Activated CD4-positive, alpha-beta T cell treated with anti-CD3 and anti-CD28 coated beads for 48 hours (primary cell): ENCODE data around the gene ATP10A.

Source experiments
- DNase-seq: peaks from one replicate; pipeline ENCODE4 v3.0.0-alpha.2; 2020

Gene ATP10A

DNA sequence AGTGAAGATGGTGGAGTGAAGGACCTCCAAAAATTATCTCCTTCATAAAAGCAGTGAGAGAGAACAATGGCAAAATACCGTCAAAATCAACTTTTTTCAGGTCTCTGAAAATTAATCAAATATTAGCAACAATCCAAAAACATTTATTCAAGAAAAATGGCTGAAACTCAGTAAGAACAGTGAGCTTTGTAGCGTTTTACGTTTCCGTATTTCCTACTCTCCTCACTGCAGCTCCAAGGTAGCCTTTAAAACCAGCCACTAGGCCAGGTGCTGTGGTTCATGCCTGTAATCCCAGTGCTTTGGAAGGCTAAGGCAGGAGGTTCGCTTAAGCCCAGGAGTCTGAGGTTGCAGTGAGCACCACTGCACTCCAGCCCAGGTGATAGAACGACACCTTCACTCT lies 38.5 kb downstream of the ATP10A start:
- no peak for DNase-seq

DNA sequence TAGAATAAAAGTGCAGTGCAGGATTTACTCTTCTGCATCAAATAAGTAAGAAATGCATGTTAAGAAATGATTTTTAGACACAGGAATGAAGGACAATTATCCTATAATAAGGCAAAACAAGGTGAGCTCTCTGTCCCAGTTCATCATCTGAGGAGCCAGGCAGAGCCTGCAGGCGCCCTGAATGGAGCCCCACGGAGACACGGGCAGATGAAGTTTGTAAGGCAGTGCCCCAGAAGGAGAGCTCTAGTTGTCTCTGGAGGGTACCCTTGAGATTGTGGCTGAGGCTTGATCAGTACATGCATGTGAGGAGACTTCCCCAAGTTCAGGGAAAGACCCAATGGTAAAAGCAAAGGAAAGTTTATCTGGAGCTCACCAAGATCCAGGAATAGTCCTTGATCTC lies 50.3 kb downstream of the ATP10A start:
- DNase-seq, result no peak

DNA sequence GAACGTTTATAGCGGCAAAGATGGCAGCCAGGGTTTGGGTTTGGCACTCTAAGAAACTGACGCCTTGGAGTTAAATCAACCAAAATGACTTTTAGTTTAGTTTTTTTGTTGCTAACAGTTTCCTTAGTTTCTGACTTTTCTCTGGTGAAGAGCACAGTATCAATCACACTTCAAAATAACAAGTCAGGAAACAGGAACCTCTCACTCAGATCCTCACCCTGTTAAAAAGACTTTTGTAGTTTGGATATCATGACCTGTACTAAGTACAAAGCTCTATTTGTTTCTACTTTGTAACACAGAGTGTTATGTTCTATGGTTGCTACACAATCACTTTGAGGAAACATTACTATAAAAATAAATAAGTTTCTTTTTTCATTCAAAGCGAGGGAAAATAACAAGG lies 51.1 kb downstream of the ATP10A start:
- DNase-seq, result no peak

DNA sequence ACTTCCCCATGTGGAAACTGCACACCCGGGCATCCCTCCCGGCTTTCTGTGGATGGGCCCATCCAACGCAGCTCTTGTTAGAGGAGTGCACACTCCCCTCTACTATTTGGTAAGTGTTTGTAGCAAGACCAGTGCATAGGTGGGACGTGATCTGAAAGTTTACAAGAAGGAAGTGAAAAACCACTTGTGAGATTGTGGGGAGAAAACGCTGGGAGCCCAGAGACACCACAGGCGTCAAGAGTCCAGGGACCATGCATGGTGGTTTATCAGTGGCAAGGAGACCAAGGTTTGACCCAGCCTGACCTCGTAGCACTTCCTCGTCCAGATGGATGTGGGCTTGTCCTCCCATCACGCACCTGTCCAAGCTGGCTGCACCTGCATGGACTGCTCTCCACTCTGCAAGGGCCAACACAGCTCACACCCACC lies 51.6 kb downstream of the ATP10A start:
- DNase-seq, result no peak

GRCh38 chr15:25810631-25811091 lies 52.5 kb downstream of the ATP10A start:
- peak; percentile 28 for DNase-seq

DNA sequence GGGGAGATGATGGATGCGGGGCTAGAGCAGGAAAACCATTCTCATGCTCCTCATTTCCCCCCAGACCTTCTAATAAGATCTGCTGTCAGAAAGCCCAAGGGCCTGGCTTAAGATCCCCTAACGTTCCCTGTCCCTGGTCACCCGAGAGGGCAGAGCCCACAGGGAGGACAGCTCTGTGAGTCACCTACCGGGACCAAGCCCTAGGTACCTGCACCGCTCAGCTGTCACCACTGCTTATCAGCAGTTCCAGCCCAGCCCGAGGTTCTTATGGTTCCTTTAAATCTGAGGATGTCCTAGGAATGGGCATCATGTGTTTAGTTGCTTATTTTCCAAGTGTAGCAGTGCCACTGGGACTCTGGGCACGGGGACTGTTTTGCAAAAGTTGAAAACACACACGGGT lies 53.0 kb downstream of the ATP10A start:
- no peak for DNase-seq

- no peak for DNase-seq
Observed at GRCh38 chr15:25807063-25807462, 56.1 kb downstream of the ATP10A start.

DNA sequence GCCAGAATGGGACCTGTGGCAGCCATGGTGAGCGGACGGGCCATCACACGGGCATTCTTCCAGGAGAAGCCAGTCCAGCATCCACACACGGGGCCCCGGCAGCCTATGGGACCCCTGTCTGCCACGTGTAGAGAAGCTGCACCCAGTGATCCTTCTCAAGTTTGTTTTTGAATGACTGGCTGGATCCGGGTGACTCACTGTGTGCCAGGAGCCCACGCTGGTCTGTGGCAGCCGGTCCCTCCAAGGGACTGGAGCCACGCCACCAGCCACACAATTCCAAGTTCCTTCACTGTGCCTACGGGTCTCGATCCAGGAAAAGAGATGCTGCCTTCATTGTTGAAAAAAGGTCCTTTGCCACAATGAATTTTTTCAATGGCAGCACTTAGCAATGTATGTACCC lies 58.1 kb downstream of the ATP10A start:
- no peak for DNase-seq

DNA sequence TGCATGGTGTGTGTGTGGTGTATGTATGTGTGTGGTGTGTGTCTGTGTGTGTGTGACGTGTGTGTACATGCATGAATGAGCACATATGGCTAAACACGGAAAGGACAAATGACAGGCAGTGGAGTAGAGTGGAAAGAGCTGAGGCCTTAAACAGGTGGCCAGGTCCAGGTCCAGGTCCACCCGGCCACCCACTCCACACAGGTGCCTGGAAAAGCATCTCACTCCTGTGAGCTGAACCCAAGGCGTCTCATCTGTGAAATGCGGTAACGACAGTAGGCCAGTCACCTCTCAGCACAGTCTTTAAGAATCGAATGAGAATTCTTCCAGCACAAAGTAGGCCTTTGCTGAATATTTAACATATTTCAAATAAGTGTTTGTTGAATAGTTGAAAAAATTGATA lies 58.7 kb downstream of the ATP10A start:
- DNase-seq, result no peak

DNA sequence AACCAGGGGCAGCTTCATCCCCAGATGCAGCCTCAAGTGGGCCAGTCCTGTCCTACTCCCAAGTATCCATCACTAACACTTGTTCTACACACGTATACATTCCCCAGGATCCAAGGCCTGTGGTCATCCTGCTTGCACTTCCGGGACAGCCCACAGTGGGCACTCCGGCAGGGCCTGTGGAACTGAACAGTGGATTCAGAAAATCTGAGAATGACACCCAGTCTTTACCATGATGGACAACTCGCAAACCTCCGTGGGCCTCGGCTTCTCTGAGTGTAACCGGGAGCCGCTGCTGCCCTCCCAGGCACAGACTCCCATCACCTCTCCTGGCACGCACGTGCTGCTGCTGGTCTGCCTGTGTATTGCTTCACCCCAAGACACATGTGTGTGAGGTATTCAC lies 59.6 kb downstream of the ATP10A start:
- no peak for DNase-seq

GRCh38 chr15:25803036-25803435 lies 60.1 kb downstream of the ATP10A start:
- DNase-seq, result no peak

- DNase-seq, result no peak
Observed at GRCh38 chr15:25802285-25802830, 60.8 kb downstream of the ATP10A start.

GRCh38 chr15:25801586-25802284 lies 61.4 kb downstream of the ATP10A start:
- DNase-seq, result no peak

GRCh38 chr15:25800761-25801515 lies 62.2 kb downstream of the ATP10A start:
- DNase-seq, result no peak

DNA sequence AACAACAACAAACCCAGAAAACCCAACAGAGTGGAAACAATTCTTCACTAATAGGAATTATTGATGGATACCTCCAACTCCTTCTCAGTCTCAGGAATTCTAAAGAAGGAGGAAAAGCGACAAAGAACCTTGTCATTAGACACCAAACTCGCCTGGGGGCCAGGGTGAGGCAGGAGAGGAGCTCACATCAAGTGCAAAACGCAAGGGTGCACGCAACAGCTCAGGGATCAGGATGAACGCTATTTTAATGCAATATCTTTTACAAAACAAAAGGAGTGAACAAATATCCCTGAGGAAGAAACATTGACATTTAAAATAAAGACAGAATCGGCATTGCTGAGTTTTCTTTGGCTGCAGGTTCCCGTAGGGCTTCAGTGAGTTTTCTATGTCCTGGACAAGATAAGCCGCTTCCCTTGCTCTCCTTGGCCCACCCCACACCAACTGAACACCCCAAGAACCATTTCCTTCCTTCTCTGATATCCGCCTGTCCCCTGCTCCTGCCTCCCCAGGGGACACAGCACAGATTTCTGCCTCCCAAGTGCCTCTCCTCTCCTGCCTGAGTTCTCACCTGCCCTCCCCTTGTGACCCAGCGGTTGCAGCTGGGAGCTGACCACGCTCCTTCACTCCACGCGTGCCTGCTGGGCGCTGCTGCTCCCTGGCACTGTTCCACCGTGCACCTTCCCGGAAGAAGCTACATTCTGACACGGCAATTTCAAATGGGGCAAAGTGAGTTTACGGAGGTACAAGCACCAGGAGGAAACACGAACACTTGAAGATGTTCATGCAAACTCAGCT lies 63.0 kb downstream of the ATP10A start:
- no peak for DNase-seq

- no peak for DNase-seq
Observed at GRCh38 chr15:25797936-25798901, 64.9 kb downstream of the ATP10A start.

DNA sequence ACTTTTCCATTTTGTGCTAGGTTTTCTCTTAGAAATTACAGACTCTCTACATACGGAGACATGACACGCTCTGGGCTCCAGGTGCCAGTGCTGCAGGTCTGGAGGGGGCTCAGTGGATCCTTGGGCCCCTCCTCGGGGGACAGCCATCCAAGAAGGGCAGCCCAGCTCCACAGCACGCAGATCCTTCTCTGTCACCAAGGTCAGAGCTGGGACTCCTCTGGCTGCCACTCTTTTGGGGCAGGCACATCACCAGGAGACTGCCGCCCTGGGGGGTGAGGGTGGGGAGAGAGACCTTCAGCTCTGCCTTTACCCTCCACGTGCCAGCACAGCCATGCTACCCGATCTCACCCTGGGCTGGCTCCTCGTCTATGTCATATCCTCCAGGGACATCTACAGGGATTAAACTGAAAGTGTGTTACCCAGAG lies 65.6 kb downstream of the ATP10A start:
- DNase-seq, result no peak

DNA sequence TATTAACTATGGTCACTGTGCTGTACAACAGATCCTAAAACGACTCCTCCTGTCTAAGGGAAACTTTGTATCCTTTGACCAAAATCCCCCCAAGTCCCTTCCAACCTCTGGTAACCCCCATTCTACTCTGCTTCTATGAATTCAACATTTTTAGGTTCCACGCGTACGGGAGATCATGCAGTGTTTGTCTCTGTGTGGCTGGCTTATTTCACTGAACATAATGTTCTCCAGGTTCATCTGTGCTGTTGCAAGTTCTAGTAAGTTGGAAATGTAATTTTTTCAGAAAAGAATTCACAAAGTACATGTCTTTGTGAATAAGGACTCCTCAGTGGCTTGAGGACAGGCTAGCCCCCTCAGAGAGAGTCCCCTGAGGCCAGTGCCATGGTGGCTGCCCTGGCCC lies 66.1 kb downstream of the ATP10A start:
- no peak for DNase-seq

GRCh38 chr15:25796395-25796794 lies 66.7 kb downstream of the ATP10A start:
- DNase-seq, result no peak

DNA sequence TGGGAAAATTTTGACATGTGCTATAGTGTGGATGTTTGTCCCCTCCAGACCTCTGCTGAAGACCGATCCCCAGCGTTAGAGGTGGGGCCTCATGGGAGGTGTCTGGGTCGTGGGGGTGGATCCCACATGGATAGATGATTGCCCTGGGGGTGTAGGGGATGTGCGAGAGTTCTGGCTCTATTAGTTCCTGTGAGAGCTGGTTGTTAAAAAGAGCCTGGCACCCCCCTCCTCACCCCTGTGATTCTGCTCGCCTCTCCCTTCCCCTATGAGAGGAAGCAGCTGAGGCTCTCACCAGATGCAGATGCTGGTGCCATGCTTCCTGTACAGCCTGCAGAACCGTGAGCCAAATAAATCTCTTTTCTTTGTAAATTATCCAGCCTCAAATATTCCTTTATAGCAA lies 67.4 kb downstream of the ATP10A start:
- DNase-seq, result no peak

DNA sequence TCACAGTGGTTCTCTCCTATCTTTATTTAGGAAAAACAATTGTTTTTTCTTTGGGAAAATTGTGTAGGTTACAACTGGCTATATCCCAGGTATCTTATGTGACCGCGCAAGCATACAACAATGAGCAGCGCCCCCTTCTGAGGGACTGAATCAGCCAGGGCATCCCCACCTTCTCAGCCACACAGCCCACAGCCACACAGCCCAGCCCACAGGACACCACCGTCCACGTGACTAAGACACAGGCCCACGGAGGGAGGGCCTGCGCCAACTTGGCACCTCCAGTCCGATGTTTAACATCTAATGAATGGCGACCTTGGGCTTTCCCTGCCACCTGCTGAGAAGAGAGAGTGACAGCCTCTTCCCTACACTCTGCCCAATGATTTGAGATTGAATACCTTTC lies 68.1 kb downstream of the ATP10A start:
- no peak for DNase-seq
